Measurements from ENCODE around the gene PRSS1.

PRSS1 gene

DNA sequence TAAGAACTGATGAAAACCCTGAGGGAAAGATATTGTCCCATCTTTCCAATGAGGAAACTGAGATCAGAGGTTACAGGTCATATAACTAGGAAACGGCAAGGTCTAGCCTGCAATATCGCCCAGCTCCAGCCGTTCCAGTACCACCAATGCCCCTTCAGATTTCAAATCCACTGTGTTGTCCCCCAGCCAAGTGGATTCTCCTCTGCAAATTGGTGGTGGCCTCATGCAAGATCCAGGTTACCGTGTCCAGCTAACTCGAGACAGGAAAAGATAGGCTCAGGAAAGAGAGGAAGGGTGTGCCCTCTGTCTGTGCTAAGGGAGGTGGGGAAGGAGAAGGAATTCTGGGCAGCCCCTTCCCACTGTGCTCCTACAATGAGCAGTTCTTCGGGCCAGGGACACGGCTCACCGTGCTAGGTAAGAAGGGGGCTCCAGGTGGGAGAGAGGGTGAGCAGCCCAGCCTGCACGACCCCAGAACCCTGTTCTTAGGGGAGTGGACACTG is 46.8 kb downstream of the PRSS1 start:
- H3K4me3 ChIP-seq (IDR thresholded peaks at IDR 0.05; ENCODE audit: insufficient read depth, low read depth, low read length): no peak overlapping the region
- no peaks in the 10 kb centered on the region for H4K20me1 ChIP-seq (ENCODE audit: insufficient read depth)
- no peaks in the 10 kb centered on the region for H3K4me1 ChIP-seq (ENCODE audit: low read depth, poor library complexity, severe bottlenecking)
- H2AFZ ChIP-seq (ENCODE audit: low read depth): no peak overlapping the region
- no peak overlapping the region for H3K27ac ChIP-seq
- no peaks in the 10 kb centered on the region for H3K79me2 ChIP-seq (ENCODE audit: insufficient read depth, low read depth)
- H3K36me3 ChIP-seq (ENCODE audit: insufficient read depth): no peaks in the 10 kb centered on the region; the same call in 1 of the 2 replicates
- H3K4me2 ChIP-seq: no peak overlapping the region
- TF ChIP-seq, protein P1, sequence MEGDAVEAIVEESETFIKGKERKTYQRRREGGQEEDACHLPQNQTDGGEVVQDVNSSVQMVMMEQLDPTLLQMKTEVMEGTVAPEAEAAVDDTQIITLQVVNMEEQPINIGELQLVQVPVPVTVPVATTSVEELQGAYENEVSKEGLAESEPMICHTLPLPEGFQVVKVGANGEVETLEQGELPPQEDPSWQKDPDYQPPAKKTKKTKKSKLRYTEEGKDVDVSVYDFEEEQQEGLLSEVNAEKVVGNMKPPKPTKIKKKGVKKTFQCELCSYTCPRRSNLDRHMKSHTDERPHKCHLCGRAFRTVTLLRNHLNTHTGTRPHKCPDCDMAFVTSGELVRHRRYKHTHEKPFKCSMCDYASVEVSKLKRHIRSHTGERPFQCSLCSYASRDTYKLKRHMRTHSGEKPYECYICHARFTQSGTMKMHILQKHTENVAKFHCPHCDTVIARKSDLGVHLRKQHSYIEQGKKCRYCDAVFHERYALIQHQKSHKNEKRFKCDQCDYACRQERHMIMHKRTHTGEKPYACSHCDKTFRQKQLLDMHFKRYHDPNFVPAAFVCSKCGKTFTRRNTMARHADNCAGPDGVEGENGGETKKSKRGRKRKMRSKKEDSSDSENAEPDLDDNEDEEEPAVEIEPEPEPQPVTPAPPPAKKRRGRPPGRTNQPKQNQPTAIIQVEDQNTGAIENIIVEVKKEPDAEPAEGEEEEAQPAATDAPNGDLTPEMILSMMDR (conservative IDR thresholded peaks at IDR 0.05; ENCODE audit: low read depth, low read length): no peak
- H3K9ac ChIP-seq: no peak overlapping the region
- no peaks in the 10 kb centered on the region for H3K27me3 ChIP-seq (ENCODE audit: insufficient read depth, low read depth)

DNA sequence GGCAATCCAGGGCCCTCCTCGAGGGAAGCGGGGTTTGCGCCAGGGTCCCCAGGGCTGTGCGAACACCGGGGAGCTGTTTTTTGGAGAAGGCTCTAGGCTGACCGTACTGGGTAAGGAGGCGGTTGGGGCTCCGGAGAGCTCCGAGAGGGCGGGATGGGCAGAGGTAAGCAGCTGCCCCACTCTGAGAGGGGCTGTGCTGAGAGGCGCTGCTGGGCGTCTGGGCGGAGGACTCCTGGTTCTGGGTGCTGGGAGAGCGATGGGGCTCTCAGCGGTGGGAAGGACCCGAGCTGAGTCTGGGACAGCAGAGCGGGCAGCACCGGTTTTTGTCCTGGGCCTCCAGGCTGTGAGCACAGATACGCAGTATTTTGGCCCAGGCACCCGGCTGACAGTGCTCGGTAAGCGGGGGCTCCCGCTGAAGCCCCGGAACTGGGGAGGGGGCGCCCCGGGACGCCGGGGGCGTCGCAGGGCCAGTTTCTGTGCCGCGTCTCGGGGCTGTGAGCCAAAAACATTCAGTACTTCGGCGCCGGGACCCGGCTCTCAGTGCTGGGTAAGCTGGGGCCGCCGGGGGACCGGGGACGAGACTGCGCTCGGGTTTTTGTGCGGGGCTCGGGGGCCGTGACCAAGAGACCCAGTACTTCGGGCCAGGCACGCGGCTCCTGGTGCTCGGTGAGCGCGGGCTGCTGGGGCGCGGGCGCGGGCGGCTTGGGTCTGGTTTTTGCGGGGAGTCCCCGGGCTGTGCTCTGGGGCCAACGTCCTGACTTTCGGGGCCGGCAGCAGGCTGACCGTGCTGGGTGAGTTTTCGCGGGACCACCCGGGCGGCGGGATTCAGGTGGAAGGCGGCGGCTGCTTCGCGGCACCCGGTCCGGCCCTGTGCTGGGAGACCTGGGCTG is 47.5 kb downstream of the PRSS1 start:
- Histone ChIP-seq H3K79me2 (ENCODE audit: insufficient read depth, low read depth) (no peaks in the 10 kb centered on the region), H3K36me3 (ENCODE audit: insufficient read depth) (no peaks in the 10 kb centered on the region; the same call in 1 of the 2 replicates), H3K27ac (no peak overlapping the region), H2AFZ (ENCODE audit: low read depth) (no peak overlapping the region), H3K4me2 (no peak overlapping the region), H3K4me1 (ENCODE audit: low read depth, poor library complexity, severe bottlenecking) (no peaks in the 10 kb centered on the region), H4K20me1 (ENCODE audit: insufficient read depth) (no peaks in the 10 kb centered on the region), H3K27me3 (ENCODE audit: insufficient read depth, low read depth) (no peaks in the 10 kb centered on the region), H3K9ac (no peak overlapping the region), H3K4me3 (IDR thresholded peaks at IDR 0.05; ENCODE audit: insufficient read depth, low read depth, low read length) (no peak overlapping the region)
- TF ChIP-seq, protein P1 (conservative IDR thresholded peaks at IDR 0.05; ENCODE audit: low read depth, low read length): no peak

DNA sequence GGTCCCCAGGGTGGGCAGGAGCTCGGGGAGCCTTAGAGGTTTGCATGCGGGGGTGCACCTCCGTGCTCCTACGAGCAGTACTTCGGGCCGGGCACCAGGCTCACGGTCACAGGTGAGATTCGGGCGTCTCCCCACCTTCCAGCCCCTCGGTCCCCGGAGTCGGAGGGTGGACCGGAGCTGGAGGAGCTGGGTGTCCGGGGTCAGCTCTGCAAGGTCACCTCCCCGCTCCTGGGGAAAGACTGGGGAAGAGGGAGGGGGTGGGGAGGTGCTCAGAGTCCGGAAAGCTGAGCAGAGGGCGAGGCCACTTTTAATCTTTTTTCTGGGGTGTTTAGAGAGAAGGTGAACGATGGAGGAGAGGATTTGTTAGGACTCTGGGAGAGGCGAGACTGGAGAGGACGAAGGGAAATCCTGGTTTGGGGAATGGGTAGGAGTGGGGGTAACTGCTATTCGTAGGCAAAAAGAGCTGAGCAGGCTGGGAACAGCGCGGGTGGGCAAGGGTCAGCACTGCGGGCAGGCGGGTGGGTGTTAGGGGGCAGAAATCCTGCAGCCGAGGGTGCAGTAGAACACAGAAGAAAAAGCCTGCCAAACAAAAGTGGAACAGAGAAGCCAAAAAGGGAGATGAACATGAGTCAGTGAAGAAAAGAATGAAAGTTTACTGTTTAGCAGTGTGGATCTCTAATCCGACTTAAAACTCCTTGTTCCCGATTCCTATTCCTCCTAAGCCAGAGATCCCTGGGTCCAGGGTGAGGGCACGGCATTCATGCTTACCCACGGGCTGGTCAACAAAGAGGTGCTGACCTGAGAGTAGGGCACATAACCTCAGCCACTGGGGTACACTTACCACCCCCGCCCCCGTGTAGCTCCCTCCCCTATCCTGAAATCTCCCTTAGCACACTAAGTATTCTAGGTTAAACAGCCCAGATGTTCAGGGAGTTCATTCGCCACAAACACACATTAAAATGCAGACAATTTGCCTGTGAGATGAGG is 48.4 kb downstream of the PRSS1 start:
- no peak overlapping the region for H3K4me2 ChIP-seq
- no peaks in the 10 kb centered on the region for H3K79me2 ChIP-seq (ENCODE audit: insufficient read depth, low read depth)
- no peak overlapping the region for H2AFZ ChIP-seq (ENCODE audit: low read depth)
- H3K36me3 ChIP-seq (ENCODE audit: insufficient read depth): no peaks in the 10 kb centered on the region; the same call in 1 of the 2 replicates
- H3K4me1 ChIP-seq (ENCODE audit: low read depth, poor library complexity, severe bottlenecking): no peaks in the 10 kb centered on the region
- no peaks in the 10 kb centered on the region for H4K20me1 ChIP-seq (ENCODE audit: insufficient read depth)
- TF ChIP-seq, protein P1 (conservative IDR thresholded peaks at IDR 0.05; ENCODE audit: low read depth, low read length): no peak
- no peaks in the 10 kb centered on the region for H3K27me3 ChIP-seq (ENCODE audit: insufficient read depth, low read depth)
- H3K9ac ChIP-seq: no peak overlapping the region
- H3K27ac ChIP-seq: no peak overlapping the region
- no peak overlapping the region for H3K4me3 ChIP-seq (IDR thresholded peaks at IDR 0.05; ENCODE audit: insufficient read depth, low read depth, low read length)

Measured in KMS-11 (cell line).